ENCODE measurements around the gene SOHLH2.

SOHLH2 gene

DNA sequence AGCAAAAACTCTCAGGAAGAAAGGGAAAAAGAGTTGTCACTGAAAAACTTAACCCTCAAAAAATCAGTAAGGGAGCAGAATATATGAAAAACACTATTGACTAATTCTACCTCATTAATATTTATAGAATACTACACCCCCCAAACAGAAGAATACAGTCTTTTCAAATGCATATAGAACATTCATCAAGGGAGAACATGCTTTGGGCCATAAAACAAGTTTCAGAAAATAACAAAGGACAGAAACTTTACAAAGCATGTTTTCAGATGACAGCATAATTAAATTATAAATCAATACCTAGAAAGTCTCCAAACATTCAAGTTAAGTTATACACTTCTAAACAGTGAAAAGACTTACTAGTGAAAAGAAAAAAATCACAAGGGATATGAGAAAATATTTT, 30.5 kb downstream of the SOHLH2 start:
- DNase-seq, result no peak

- DNase-seq, result no peak
Measured at GRCh38 chr13:36175621-36176020, 38.7 kb downstream of the SOHLH2 start.

- no peak for DNase-seq
Measured at GRCh38 chr13:36174923-36175322, 39.4 kb downstream of the SOHLH2 start.

GRCh38 chr13:36173571-36174322, 40.6 kb downstream of the SOHLH2 start:
- DNase-seq, result no peak

DNA sequence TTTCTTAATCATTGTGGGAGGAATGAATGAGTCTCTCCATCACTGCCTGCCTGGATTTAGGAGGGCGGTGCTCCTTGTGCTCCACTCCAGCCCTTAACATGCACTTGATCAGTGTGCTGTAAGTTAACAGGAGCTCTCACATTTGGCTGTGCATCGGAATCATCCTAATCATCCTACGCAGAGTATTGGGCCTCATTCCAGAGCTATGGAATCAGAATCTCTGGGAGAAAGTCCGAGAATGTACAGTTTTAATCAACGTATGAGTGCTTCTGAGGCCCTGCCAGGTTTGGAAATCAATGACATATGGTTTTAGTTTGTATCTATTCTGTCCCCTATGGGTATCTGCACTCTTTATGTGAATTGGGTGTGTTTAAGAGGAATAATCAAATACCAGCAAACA, 48.3 kb downstream of the SOHLH2 start:
- DNase-seq, result no peak

DNA sequence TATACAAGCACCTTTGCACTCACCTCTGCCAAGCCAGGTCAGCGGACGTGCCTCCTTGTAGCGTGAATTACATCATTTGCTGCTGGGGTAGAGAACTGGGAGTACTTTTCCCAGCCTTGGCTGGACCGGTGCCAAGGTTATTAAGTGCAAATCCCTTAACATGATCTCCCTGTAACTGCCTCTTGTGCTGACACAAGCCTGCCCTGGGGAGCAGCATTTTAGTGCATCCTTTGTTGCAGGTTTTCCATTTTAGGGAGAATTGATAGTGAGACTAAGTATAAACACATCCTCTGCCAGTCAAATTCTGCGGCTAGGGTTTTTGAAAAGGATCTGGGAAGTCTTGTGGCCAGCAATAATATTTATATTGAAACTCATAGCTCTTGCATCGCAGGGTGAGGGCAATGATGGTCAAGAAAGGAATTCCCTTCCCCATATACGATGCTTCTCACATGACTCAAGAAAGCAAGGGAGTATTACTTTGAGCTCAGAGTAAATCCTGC, 50.5 kb downstream of the SOHLH2 start:
- DNase-seq, result no peak

GRCh38 chr13:36163286-36163685, 51.1 kb downstream of the SOHLH2 start:
- no peak for DNase-seq

DNA sequence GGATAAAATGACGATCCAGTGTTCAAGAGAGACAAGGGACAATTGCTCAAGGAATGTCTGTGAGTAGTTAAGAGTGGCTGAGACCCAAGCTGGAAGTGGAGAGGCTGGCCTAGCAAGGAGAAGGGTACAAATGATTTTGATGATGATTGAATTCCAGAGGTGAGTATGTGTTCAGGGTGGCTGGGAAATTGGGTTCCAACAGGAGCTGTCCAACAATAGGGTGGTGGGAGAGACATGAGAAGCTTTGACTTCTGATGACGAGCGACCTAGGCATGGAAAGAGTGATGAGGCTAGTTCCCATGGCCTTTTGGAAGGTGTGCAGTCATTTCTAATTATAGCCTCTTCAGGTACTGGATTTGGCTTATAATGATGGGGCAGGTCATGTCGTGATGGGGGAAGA, 54.1 kb downstream of the SOHLH2 start:
- DNase-seq, result no peak

GRCh38 chr13:36158611-36159010, 55.7 kb downstream of the SOHLH2 start:
- no peak for DNase-seq

- DNase-seq, result no peak
Measured at GRCh38 chr13:36157480-36157879, 56.9 kb downstream of the SOHLH2 start.

- no peak for DNase-seq
Measured at GRCh38 chr13:36154567-36155291, 59.6 kb downstream of the SOHLH2 start.

- no peak for DNase-seq
Measured at GRCh38 chr13:36151591-36151990, 62.8 kb downstream of the SOHLH2 start.

GRCh38 chr13:36148446-36148845, 65.9 kb downstream of the SOHLH2 start:
- DNase-seq, result no peak

DNA sequence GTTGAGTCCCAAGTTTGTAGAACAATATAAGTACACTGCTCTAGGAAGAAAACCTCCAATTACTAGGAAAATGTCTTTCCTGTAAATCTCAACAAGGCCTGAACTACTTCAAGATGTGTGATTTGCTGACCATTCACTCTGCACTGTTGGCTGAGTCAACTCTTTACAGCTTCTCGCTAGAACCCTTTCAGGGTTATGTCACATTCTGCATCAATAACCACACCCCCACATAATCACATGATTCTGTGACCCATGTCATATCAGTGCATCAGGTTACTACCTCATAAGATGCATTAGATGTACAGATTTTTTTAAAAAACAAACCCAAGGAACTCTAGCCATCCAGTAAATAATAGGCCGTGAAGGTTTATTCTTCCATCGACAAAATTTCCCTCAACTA, 67.0 kb downstream of the SOHLH2 start:
- DNase-seq, result no peak

DNA sequence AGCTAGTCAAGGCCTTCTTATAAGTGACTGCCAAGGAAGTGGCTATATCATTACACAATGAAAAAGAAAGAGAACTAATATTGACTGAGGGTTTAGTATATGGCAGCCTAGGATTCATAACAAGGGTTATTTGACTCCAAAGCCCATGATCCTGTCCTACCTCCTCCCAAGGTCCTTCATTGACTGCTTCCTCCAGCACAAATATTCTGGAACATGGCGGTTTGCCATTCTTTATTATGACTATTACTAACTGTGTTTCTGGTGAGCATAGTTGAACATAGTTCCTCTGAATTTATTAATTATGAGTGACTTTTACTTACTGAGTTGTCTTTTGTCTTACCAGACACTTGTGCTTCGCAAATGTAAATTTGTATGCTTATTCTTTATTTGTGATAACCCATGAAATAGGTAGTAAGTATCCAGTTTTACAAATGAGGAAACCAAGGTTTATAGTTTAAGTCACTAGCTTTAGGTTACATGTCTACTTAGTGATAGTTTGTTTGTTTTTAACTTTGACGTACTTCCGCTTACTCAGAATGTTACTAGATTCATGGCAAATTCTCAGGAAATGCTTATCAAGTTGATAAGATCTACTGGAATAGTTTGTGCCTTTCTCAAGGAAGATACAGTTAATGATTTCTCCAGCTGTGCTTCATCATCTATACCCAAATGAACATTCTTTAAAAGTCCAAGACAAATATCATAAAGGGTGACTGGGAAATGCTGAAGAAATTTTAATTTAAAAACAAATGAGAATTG, 67.7 kb downstream of the SOHLH2 start:
- no peak for DNase-seq

DNA sequence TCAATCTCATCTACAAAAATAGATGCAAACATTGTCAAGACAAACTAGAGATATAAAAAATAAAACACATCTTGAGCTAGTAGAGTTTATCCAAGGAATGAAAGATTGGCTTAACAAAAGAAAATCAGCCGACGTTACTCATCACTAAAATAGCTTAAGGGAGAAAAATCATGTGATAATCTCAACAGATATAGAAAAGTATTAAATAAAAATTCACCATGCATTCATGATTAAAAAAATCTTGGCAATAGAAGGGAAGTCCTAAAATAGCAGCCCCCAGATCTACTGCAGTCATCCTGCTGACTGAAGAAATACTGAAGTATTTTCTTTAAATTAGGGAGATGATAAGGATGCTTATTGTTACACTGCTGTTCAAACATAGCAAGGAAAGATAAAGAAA, 70.6 kb downstream of the SOHLH2 start:
- DNase-seq, result no peak

DNA sequence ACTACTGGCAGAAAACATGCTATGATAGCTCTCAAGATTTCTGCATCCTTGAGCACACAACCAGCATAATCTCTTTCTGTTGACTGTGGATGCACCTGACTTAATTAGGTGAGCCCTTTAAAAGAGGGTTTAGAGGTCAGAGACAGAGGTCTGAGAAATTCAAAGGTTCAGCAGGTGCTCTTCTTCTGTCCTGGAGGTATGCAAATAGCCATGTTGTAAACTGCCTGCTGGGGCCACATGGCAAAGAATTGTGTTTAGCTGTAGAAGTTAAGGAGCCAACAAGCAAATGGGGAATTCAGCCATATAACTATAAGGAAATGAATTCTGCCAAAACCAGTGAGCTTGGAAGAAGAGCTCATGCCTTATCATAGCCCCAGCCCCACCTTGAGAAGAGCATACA, 71.6 kb downstream of the SOHLH2 start:
- DNase-seq, result no peak

DNA sequence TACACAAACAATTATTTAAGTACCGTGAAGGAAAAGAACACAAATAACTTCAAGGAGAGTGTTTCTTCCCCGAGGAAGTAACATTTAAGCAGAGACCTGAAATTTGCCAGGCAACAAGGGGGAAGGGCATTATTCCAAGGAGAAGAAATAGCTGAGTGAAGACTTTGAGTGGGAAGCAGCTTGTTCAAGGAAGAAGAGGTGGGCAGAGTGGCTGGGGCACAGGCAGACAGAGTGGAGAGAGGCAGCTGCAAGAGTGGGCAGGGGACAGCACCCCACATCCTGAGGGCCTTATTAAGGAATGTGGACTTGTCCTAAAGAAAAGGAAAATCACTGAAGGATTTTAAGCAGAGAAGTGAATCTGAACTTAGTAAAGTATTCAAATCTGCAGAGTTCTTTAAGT, 78.5 kb downstream of the SOHLH2 start:
- DNase-seq, result no peak

- DNase-seq, result no peak
Measured at GRCh38 chr13:36134632-36135031, 79.7 kb downstream of the SOHLH2 start.

GRCh38 chr13:36133950-36134626, 80.3 kb downstream of the SOHLH2 start:
- DNase-seq, result no peak

DNA sequence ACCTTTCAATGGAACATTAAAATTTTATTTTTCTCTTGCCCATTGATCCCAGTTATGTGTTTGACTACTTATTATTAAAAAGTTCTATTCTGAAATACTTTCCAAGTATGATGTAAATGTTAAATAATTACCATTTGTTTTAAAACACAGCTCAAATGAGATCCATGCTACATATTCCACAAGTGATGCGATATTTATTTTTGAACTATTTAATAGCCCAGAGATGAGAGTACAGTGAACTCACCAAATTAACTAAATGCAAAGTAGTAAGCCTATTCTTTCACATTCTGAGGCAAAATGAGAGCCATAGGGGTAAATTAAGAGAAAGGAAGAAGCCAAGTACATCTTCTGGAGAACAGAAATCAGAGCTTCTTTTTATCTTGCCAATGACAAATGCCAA, 82.0 kb downstream of the SOHLH2 start:
- DNase-seq, result no peak

DNA sequence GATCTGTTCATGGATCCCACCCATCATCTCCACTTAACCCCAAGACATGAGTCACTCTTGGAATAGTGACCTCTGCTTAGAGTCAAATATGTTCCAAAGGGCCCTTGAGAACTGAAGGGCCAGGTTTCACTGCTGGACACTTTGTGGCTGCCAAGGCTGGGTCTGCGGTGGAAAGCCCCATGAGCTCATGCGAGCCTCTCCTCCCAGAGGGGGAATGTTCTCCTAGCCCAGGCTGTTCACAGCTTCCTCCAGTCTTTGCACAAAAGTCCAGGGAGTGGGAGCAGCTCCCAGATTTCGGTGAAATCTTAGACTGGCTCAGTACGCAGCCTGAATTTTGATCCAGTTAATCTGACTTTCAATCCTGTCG, 82.4 kb downstream of the SOHLH2 start:
- no peak for DNase-seq
